ENCODE results near the gene TSPAN4. TPM values are rescaled to one million over a fixed set of nuclear protein-coding genes. Genes with fewer than 3 reads are reported as not detected.

TSPAN4 gene
- total and polyA plus RNA-seq, 2 of the 13 experiments (the other 11 are each of a cell fraction or from before 2014, with no cell fraction given), result 31.7 to 68.3 TPM

GRCh38 chr11:819129-819931 is 23.3 kb upstream of the TSPAN4 start (continued):
- TF ChIP-seq CREB3 (CRISPR knock-in tag; IDR thresholded peaks at IDR 0.05) (no peak), ADNP (CRISPR knock-in tag; IDR thresholded peaks at IDR 0.05) (no peak), RAD51 (IDR thresholded peaks at IDR 0.05; ENCODE audit: borderline replicate concordance) (no peak), ELF3 (CRISPR knock-in tag; IDR thresholded peaks at IDR 0.05) (peak; percentile 19; the same call in 1 of the 2 replicates), ZNF205 (CRISPR knock-in tag; IDR thresholded peaks at IDR 0.05) (no peak), ZNF724P (CRISPR knock-in tag; IDR thresholded peaks at IDR 0.05; ENCODE audit: borderline replicate concordance) (0 out of 2 replicates have a peak, but pooled peaks have one; percentile 62), ZNF512B (CRISPR knock-in tag; IDR thresholded peaks at IDR 0.05; ENCODE audit: borderline replicate concordance) (no peak), HES4 (CRISPR knock-in tag; IDR thresholded peaks at IDR 0.05; ENCODE audit: borderline replicate concordance) (0 out of 2 replicates have a peak, but pooled peaks have one; percentile 51), E2F2 (CRISPR knock-in tag; IDR thresholded peaks at IDR 0.05; ENCODE audit: borderline replicate concordance) (no peak), ZNF180 (CRISPR knock-in tag; IDR thresholded peaks at IDR 0.05; ENCODE audit: borderline replicate concordance, low read depth) (no peak), ZNF792 (CRISPR knock-in tag; IDR thresholded peaks at IDR 0.05) (no peak), MIXL1 (CRISPR knock-in tag; IDR thresholded peaks at IDR 0.05) (no peak), HDAC2 (CRISPR knock-in tag; IDR thresholded peaks at IDR 0.05) (no peak), SCMH1 (CRISPR knock-in tag; IDR thresholded peaks at IDR 0.05; ENCODE audit: borderline replicate concordance) (no peak), ZNF503 (CRISPR knock-in tag; IDR thresholded peaks at IDR 0.05) (no peak), BCL6 (CRISPR knock-in tag; IDR thresholded peaks at IDR 0.05) (no peak), DBP (CRISPR knock-in tag; IDR thresholded peaks at IDR 0.05; ENCODE audit: not compliant biosample characterization) (no peak), ZNF496 (CRISPR knock-in tag; IDR thresholded peaks at IDR 0.05; ENCODE audit: insufficient replicate concordance) (no peak), ZNF138 (CRISPR knock-in tag; IDR thresholded peaks at IDR 0.05; ENCODE audit: low read depth) (no peak), ZNF552 (CRISPR knock-in tag; IDR thresholded peaks at IDR 0.05; ENCODE audit: borderline replicate concordance) (no peak), ZKSCAN1 (IDR thresholded peaks at IDR 0.05; ENCODE audit: low read length) (no peak)
